Aorta (tissue), 5 donors: Measurements from ENCODE around the gene FMNL1. TPM values are rescaled to one million over a fixed set of nuclear protein-coding genes. Genes with fewer than 3 reads are reported as not detected.

Experiments used
- ATAC-seq: fragments of 200-7000 bp; cut with Tn5 transposase; one replicate; pipeline ENCODE4 v1.9.1; 2022; ENCODE audit warnings: moderate library complexity; ENCODE audit not compliant: low FRiP score
- DNase-seq, 2 donors: peaks; one replicate each; pipeline ENCODE4 v3.0.0-alpha.2; 2020
- H3K27ac ChIP-seq, 2 donors: one replicate each; pipeline ENCODE4 v1.5.1; 2013; ENCODE audit warnings: low read length in 2 of 2, mild to moderate bottlenecking in 2 of 2, moderate library complexity in 2 of 2, control low read depth in 1 of 2, inconsistent platforms in 1 of 2, low read depth in 1 of 2
- H3K27me3 ChIP-seq, 2 donors: one replicate each; pipeline ENCODE4 v1.6.1; 2013; ENCODE audit warnings: control low read depth in 1 of 2, low read length in 1 of 2, mild to moderate bottlenecking in 1 of 2, moderate library complexity in 1 of 2; ENCODE audit not compliant: insufficient read depth in 2 of 2, control insufficient read depth in 1 of 2
- H3K36me3 ChIP-seq, 2 donors: one replicate each; pipeline ENCODE4 v1.6.1; 2013; ENCODE audit warnings: control low read depth in 1 of 2, low read length in 1 of 2, mild to moderate bottlenecking in 1 of 2; ENCODE audit not compliant: insufficient read depth in 2 of 2, control insufficient read depth in 1 of 2
- H3K4me1 ChIP-seq, 2 donors: one replicate each; pipeline ENCODE4 v1.6.1; 2013; ENCODE audit warnings: low read length in 2 of 2, control low read depth in 1 of 2, mild to moderate bottlenecking in 1 of 2, moderate library complexity in 1 of 2; ENCODE audit not compliant: insufficient read depth in 2 of 2, control insufficient read depth in 1 of 2
- H3K4me3 ChIP-seq, 2 donors: one replicate each; pipeline ENCODE4 v1.5.1; 2013; ENCODE audit warnings: low read length in 2 of 2, control low read depth in 1 of 2, mild to moderate bottlenecking in 1 of 2
- H3K9me3 ChIP-seq: one replicate; pipeline ENCODE4 v1.6.1; 2013; ENCODE audit warnings: mild to moderate bottlenecking, low read length; ENCODE audit not compliant: control insufficient read depth
- WGBS, 2 donors: extraction: QIAGEN DNeasy Blood & Tissue Kit; methylation state at CpG; one replicate each; pipeline ENCODE4 v1.1.7; 2013; 5-methylcytosine and 5-hydroxymethylcytosine counted together
- intact Hi-C, 2 donors: fragments of 100-400 bp; cut with DNase I; formaldehyde crosslinking; loops; one replicate each; pipeline versions ENCODE4 v1.14.2 to v1.15.0; 2022
- polyA plus RNA-seq, 2 donors: library from polyadenylated mRNA; stranded (reverse); fragments of 200-250 nt; gene quantifications; one replicate each; pipeline ENCODE4 v1.2.3, GENCODE V29; 2013
- total RNA-seq, 2 donors: library from RNA; stranded (reverse); fragmentation: NEBNext Ultra II Directional; extraction: Animal tissue kit (Norgen Biotek cat#: 25700); gene quantifications; one replicate each; pipeline ENCODE4 v1.2.1, GENCODE V29; 2021
- donor health status: healthy with polysubstance abuse.
- donor health status: Bipolar disorder and iron deficiency.
- donor health status: DM: no; HTN: no; CAD: no.
- donor health status: DM: no; HTN: no; CAD: no.
- donor health status: DM: yes; HTN: yes; CAD: no.

FMNL1 gene
- total and polyA plus RNA-seq, 4 donors, result 2.2 to 51.7 (median 18.0) TPM

- H3K36me3 ChIP-seq, result no peaks in the 10 kb centered on the region
- 72 to 78% methylated on average over 15 to 16 of the region's 16 CpGs for WGBS, 2 donors
- DNase-seq (no peak), ATAC-seq (no peak)
- no peak overlapping the region for H3K27ac ChIP-seq
- no peaks in the 10 kb centered on the region for H3K9me3 ChIP-seq
- intact Hi-C loops, result no loop called here
- H3K4me1 ChIP-seq, result no peaks in the 10 kb centered on the region
- no peaks in the 10 kb centered on the region for H3K27me3 ChIP-seq
- H3K4me3 ChIP-seq, result no peak overlapping the region
These were observed 35.4 kb downstream of the FMNL1 start for GRCh38 chr17:45257115-45257514.

GRCh38 chr17:45258981-45259380, 37.3 kb downstream of the FMNL1 start:
- H3K27ac ChIP-seq, result no peak overlapping the region
- no peaks in the 10 kb centered on the region for H3K27me3 ChIP-seq
- ATAC-seq (no peak), DNase-seq (no peak)
- no peak overlapping the region for H3K4me3 ChIP-seq
- intact Hi-C loops, result no loop called here
- 51 to 75% methylated on average over 5 of the region's 5 CpGs for WGBS, 2 donors
- H3K36me3 ChIP-seq, result no peaks in the 10 kb centered on the region
- no peaks in the 10 kb centered on the region for H3K9me3 ChIP-seq
- H3K4me1 ChIP-seq, result no peaks in the 10 kb centered on the region

GRCh38 chr17:45260204-45260783, 38.6 kb downstream of the FMNL1 start:
- Histone ChIP-seq H3K36me3 (peaks cover 0 to 1% of the 10 kb centered on the region in 2 donors), H3K4me1 (no peaks in the 10 kb centered on the region), H3K27me3 (no peaks in the 10 kb centered on the region), H3K4me3 (no peak overlapping the region), H3K27ac (no peak overlapping the region), H3K9me3 (no peaks in the 10 kb centered on the region)
- ATAC-seq (no peak), DNase-seq (no peak)
- intact Hi-C loops, result no loop called here
- 67 to 72% methylated on average over 7 of the region's 7 CpGs for WGBS, 2 donors

GRCh38 chr17:45261577-45262515, 40.2 kb downstream of the FMNL1 start, which contains the start of gene SPATA32:
Gene SPATA32, minus strand, starts transcription at chr17:45262094. Its CDS starts 78 bp downstream, at chr17:45262016.
- 3% methylated on average over 66 to 68 of the region's 68 CpGs for WGBS, 2 donors
- no peak within 1 kb of the TSS for H3K27ac ChIP-seq
- DNase-seq (peak; percentile 70 to 88), ATAC-seq (peak; percentile 80)
- H3K4me1 ChIP-seq, result no peaks in the 10 kb centered on the region
- H3K4me3 ChIP-seq, result peak within 1 kb of the TSS; percentile 30 to 38
- H3K27me3 ChIP-seq, result no peaks in the 10 kb centered on the region
- intact Hi-C loops, result no loop called here
- H3K36me3 ChIP-seq, result peaks cover 0 to 1% of the 10 kb centered on the region in 2 donors
- no peaks in the 10 kb centered on the region for H3K9me3 ChIP-seq

GRCh38 chr17:45262516-45263476, 41.1 kb downstream of the FMNL1 start:
- H3K27ac ChIP-seq, result no peak overlapping the region
- 60 to 64% methylated on average over 18 of the region's 18 CpGs for WGBS, 2 donors
- ATAC-seq, result no peak
- DNase-seq, result no peak
- H3K27me3 ChIP-seq, result no peaks in the 10 kb centered on the region
- H3K36me3 ChIP-seq, result peaks cover 0 to 1% of the 10 kb centered on the region in 2 donors
- H3K4me1 ChIP-seq, result no peaks in the 10 kb centered on the region
- intact Hi-C loops, result no loop called here
- no peaks in the 10 kb centered on the region for H3K9me3 ChIP-seq
- no peak overlapping the region for H3K4me3 ChIP-seq

GRCh38 chr17:45263477-45263860, 41.8 kb downstream of the FMNL1 start:
- intact Hi-C loops, result no loop called here
- Histone ChIP-seq H3K27ac (no peak overlapping the region), H3K9me3 (no peaks in the 10 kb centered on the region), H3K27me3 (no peaks in the 10 kb centered on the region), H3K36me3 (peaks cover 0 to 1% of the 10 kb centered on the region in 2 donors), H3K4me3 (no peak overlapping the region), H3K4me1 (no peaks in the 10 kb centered on the region)
- DNase-seq (no peak), ATAC-seq (no peak)
- 82 to 83% methylated on average over 7 of the region's 7 CpGs for WGBS, 2 donors

- ATAC-seq (no peak), DNase-seq (no peak)
- no peak overlapping the region for H3K27ac ChIP-seq
- no peak overlapping the region for H3K4me3 ChIP-seq
- H3K9me3 ChIP-seq, result no peaks in the 10 kb centered on the region
- no peaks in the 10 kb centered on the region for H3K4me1 ChIP-seq
- H3K36me3 ChIP-seq, result peaks cover 0 to 4% of the 10 kb centered on the region in 2 donors
- WGBS, 2 donors, result 92 to 95% methylated on average over 14 of the region's 14 CpGs
- no peaks in the 10 kb centered on the region for H3K27me3 ChIP-seq
- intact Hi-C loops, result no loop called here
These were observed 42.7 kb downstream of the FMNL1 start for GRCh38 chr17:45264430-45264829.

GRCh38 chr17:45264988-45265387, 43.3 kb downstream of the FMNL1 start:
- ATAC-seq, result no peak
- H3K36me3 ChIP-seq, result peaks cover 0 to 5% of the 10 kb centered on the region in 2 donors

More at GRCh38 chr17:45264988-45265387, 43.3 kb downstream of the FMNL1 start:
- no peak overlapping the region for H3K4me3 ChIP-seq
- no peaks in the 10 kb centered on the region for H3K4me1 ChIP-seq
- intact Hi-C loops, result loop anchor here in 1 of 2 donors (5.0 kb wide), 1 partner anchor 33 kb away; no protein-coding TSS in a partner anchor
- DNase-seq, result no peak
- no peaks in the 10 kb centered on the region for H3K27me3 ChIP-seq
- no peak overlapping the region for H3K27ac ChIP-seq
- no peaks in the 10 kb centered on the region for H3K9me3 ChIP-seq
- 83 to 84% methylated on average over 8 of the region's 8 CpGs for whole genome bisulfite sequencing, 2 donors
